GM06990 (cell line): ENCODE data around the gene AP2A2.

Experiments used
- DNase-seq: peaks from one replicate; pipeline ENCODE4 v3.0.0-alpha.2; 2011; ENCODE audit not compliant: insufficient read length; ENCODE audit errors: extremely low read depth
- H3K27me3 ChIP-seq: replicated peaks from 2 replicates; pipeline ENCODE4 v1.6.0; 2011; ENCODE audit warnings: low read length; ENCODE audit not compliant: control insufficient read depth, insufficient read depth
- H3K36me3 ChIP-seq: 2 replicates; pipeline ENCODE4 v1.5.1; 2011; ENCODE audit warnings: low read length; ENCODE audit not compliant: control insufficient read depth, insufficient read depth
- H3K4me3 ChIP-seq: replicated peaks from 2 replicates; pipeline ENCODE4 v1.5.1; 2011; ENCODE audit warnings: low read depth, mild to moderate bottlenecking, control low read depth, low read length
- TF ChIP-seq, protein P1 (sequence below): IDR thresholded peaks from 2 replicates; pipeline ENCODE4 v1.5.1; 2011; ENCODE audit warnings: low read length, control low read depth, mild to moderate bottlenecking, inconsistent platforms; ENCODE audit not compliant: insufficient read depth, poor library complexity, severe bottlenecking

The AP2A2 gene

DNA sequence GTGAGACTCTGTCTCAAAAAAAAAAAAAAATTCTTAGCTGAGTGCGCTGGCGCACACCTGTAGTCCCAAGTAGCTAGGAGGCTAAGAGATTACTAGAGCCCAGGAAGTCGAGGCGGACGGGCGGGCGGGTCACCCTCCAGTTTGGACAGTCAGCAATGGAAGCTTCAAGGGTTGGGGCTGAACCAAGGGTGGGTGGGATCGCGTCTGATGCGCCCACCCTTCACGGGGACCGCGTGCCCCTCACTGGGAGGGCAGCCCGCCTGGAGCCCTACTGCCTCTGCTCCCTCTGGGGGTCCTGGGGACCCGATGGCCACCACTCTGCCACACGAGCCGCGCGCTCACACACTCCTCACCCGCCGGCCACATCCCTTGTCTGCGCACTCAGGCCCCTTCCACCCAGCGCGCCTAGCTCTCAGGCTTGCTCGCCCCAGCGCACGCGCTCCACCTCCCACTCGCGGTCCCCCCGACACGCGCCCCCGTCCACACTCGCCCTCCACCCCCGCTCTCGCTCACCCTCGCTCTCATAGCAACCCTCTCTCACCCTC lies 15.6 kb upstream of the AP2A2 start:
- Histone ChIP-seq H3K4me3 (peak overlapping the region; percentile 94), H3K36me3 (no peaks in the 10 kb centered on the region; the same call in 1 of the 2 replicates), H3K27me3 (no peaks in the 10 kb centered on the region)
- DNase-seq = no peak
- TF ChIP-seq, protein P1, sequence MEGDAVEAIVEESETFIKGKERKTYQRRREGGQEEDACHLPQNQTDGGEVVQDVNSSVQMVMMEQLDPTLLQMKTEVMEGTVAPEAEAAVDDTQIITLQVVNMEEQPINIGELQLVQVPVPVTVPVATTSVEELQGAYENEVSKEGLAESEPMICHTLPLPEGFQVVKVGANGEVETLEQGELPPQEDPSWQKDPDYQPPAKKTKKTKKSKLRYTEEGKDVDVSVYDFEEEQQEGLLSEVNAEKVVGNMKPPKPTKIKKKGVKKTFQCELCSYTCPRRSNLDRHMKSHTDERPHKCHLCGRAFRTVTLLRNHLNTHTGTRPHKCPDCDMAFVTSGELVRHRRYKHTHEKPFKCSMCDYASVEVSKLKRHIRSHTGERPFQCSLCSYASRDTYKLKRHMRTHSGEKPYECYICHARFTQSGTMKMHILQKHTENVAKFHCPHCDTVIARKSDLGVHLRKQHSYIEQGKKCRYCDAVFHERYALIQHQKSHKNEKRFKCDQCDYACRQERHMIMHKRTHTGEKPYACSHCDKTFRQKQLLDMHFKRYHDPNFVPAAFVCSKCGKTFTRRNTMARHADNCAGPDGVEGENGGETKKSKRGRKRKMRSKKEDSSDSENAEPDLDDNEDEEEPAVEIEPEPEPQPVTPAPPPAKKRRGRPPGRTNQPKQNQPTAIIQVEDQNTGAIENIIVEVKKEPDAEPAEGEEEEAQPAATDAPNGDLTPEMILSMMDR = no peak

DNA sequence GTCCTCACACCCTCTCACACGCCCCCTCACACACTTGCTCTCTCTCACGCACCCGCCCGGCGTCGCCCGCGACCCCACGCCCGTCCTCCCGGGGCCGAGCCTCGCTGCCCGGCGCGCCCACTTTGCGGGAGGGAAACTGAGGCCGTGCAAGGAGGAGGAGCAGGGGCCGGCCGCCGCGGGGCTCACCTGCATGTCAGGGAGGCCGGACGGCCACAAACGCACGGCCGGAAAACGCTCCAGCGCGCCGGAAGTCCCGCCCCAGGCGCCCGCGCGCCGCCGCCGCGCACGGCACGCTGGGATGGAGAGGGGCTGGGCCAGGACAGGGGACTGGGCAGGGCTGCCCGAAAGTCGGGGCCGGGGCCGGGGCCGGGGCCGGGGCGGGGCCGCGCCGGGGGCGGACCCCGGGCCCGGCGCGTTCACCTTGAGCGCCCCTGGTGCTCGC lies 15.1 kb upstream of the AP2A2 start, which contains the start of gene CHID1:
CHID1 (minus strand) TSS at position 222 of the 442 bp plus-strand sequence. CDS start 5,994 bp downstream, outside the sequence.
- TF ChIP-seq, protein P1 = no peak
- H3K36me3 ChIP-seq = no peaks in the 10 kb centered on the region; the same call in 1 of the 2 replicates
- H3K4me3 ChIP-seq = peak within 1 kb of the TSS; percentile 94
- peak; percentile 93 for DNase-seq
- H3K27me3 ChIP-seq = no peaks in the 10 kb centered on the region

- no peaks in the 10 kb centered on the region for H3K27me3 ChIP-seq
- TF ChIP-seq, protein P1 = no peak
- H3K4me3 ChIP-seq = peak overlapping the region; percentile 72
- DNase-seq = no peak
- H3K36me3 ChIP-seq = no peaks in the 10 kb centered on the region; the same call in 1 of the 2 replicates
Measured at GRCh38 chr11:911031-911889, 14.4 kb upstream of the AP2A2 start.

- TF ChIP-seq, protein P1 = no peak
- Histone ChIP-seq H3K36me3 (no peaks in the 10 kb centered on the region), H3K4me3 (0 out of 2 replicates have a peak overlapping the region, but pooled peaks have one; percentile 72), H3K27me3 (no peaks in the 10 kb centered on the region)
- DNase-seq = no peak
Measured at GRCh38 chr11:911890-912219, 13.8 kb upstream of the AP2A2 start.

GRCh38 chr11:912266-912665 lies 13.4 kb upstream of the AP2A2 start:
- H3K36me3 ChIP-seq = no peaks in the 10 kb centered on the region
- no peak overlapping the region for H3K4me3 ChIP-seq
- TF ChIP-seq, protein P1 = no peak
- DNase-seq = no peak
- no peaks in the 10 kb centered on the region for H3K27me3 ChIP-seq
